ENCODE measurements around the gene PDGFB. TPM values are rescaled to one million over a fixed set of nuclear protein-coding genes. Genes with fewer than 3 reads are reported as not detected.

PDGFB gene
- total RNA-seq, 6 donors from 2014 or later: 15.4 to 41.7 (median 24.1) TPM

DNA sequence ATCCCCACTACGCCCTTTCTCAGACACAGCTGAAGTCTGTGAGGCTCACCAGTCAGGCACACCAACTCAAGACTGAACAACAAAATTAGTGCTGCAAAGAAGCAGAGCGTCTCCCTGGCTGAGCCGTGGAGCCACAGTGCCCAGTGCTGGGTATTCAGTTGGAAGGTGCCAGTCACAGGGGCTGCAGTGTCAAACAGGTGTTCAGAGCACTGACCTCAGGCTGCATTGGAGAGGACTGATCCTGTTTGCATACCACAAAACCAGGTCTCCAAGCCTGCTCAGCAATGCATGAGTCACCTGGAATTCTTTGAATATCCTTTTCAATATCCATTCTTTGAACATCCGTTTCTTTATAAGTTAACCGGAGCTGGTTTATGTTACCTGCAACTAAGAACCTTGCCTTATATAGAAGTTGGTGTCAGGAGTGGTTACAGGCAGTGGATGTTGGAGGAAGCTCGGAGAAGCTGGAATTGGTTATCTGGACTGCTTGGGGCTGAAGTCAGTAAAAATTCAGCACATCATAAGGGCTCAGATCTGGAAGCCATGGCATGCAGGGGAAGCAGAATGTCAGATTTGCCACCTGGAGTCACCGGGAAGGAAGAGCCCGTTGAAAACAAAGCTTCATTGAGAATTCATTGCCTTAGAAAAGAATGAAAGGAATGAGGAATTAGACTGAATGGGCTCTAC lies 30.3 kb downstream of the PDGFB start:
- H3K4me1 ChIP-seq: peaks cover 0 to 9% (median 4%) of the 10 kb centered on the region in 4 donors
- H3K36me3 ChIP-seq: peaks cover 0 to 14% (median 0%) of the 10 kb centered on the region in 4 donors
- WGBS, 2 donors: 49 to 52% methylated on average over 8 of the region's 8 CpGs
- no peak overlapping the region for H3K4me3 ChIP-seq
- no peaks in the 10 kb centered on the region for H3K9me3 ChIP-seq
- TF ChIP-seq, protein P1, sequence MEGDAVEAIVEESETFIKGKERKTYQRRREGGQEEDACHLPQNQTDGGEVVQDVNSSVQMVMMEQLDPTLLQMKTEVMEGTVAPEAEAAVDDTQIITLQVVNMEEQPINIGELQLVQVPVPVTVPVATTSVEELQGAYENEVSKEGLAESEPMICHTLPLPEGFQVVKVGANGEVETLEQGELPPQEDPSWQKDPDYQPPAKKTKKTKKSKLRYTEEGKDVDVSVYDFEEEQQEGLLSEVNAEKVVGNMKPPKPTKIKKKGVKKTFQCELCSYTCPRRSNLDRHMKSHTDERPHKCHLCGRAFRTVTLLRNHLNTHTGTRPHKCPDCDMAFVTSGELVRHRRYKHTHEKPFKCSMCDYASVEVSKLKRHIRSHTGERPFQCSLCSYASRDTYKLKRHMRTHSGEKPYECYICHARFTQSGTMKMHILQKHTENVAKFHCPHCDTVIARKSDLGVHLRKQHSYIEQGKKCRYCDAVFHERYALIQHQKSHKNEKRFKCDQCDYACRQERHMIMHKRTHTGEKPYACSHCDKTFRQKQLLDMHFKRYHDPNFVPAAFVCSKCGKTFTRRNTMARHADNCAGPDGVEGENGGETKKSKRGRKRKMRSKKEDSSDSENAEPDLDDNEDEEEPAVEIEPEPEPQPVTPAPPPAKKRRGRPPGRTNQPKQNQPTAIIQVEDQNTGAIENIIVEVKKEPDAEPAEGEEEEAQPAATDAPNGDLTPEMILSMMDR (IDR thresholded peaks at IDR 0.05): no peak
- TF ChIP-seq POLR2AphosphoS5 (IDR thresholded peaks at IDR 0.05): no peak
- TF ChIP-seq POLR2A (IDR thresholded peaks at IDR 0.05): no peak
- TF ChIP-seq EP300 (IDR thresholded peaks at IDR 0.05): no peak
- ATAC-seq (ENCODE audit: low FRiP score in 2 of 2) (peak in 1 of 2 donors; percentile 82), DNase-seq (peak in 1 of 2 donors; percentile 26)
- H3K27ac ChIP-seq: no peak overlapping the region
- no peaks in the 10 kb centered on the region for H3K27me3 ChIP-seq

DNA sequence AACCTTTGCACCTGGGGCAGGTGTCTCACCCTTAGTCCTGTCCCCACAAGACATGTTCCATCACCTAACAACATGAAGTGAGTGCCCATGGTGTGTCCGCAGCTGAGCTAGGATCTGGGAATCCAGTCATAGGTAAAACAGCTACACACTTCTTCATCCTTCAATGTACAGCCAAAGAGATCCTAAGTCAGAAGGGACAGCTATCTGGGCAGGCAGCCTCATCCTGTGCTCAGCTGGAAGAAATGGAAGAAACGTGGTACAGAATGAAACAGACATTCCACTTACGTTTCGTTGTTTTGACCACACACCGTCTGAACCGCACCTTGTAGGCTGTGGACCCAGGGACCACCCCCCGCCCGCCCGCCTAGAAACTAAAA lies 30.8 kb downstream of the PDGFB start:
- ATAC-seq (ENCODE audit: low FRiP score in 2 of 2): peak in 1 of 2 donors; percentile 24
- WGBS, 2 donors: 76 to 81% methylated on average over 9 of the region's 9 CpGs
- Histone ChIP-seq H3K9me3 (no peaks in the 10 kb centered on the region), H3K4me1 (peaks cover 0 to 9% (median 4%) of the 10 kb centered on the region in 4 donors), H3K27me3 (no peaks in the 10 kb centered on the region), H3K27ac (no peak overlapping the region), H3K4me3 (no peak overlapping the region), H3K36me3 (peaks cover 0 to 14% (median 0%) of the 10 kb centered on the region in 4 donors)
- no peak for DNase-seq
- TF ChIP-seq, protein P1 (IDR thresholded peaks at IDR 0.05): no peak
- TF ChIP-seq POLR2A (IDR thresholded peaks at IDR 0.05) (no peak), POLR2AphosphoS5 (IDR thresholded peaks at IDR 0.05) (no peak), EP300 (IDR thresholded peaks at IDR 0.05) (no peak)

DNA sequence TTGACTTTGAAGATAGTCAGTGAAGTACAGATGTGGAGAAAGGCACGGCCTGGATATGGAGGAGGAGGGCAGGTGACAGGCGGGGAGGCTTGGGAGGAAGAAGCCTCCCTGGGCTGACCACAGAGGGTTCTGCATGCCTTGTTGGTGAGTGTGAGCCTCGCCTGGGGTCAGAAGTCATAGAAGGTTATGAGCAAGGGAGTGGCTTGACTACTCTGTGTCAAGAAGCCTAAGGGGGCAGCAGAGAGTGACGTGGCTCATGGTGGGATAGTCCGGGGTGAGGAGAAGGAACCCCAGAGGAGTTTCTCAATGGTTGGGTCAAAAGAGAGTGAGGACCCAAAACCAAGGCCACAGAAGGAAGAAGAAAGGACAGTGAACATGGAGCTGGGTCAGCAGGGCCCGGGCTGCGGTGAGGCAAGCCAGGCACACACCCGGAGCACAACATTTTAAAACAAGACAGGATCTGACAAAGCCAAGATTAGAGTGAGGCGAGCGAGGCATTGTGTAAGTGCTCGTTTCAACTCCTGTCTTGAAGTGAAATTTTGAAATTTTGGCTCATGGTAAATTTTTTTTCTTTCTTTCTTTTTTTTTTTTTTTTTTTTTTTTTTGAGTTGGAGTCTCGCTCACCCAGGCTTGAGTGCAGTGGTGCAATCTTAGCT lies 31.9 kb downstream of the PDGFB start:
- peak in 1 of 2 donors; percentile 10 for DNase-seq
- WGBS, 2 donors: 52 to 70% methylated on average over 12 of the region's 12 CpGs
- H3K4me1 ChIP-seq: peaks cover 0 to 9% (median 4%) of the 10 kb centered on the region in 4 donors

DNA sequence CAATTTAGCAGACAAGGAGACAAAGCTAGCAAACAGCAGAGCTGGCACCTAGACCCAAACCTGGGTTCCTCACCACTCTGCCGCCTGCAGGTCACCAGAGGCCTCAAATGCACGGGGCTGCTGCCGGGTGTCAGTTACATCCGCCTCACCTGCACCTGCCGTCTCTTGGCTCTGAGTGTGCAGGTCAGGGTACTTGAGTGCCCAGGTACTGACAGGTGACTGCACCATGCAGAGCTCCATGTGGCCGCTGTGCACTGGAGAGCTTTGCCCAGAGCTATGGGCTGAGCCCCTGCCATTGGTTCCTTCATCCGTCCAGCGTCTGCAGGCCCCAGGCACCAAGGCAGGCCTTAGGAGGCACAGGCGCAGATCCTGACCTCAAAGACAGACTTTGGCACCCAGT lies 35.0 kb downstream of the PDGFB start:
- peak in 1 of 2 donors; percentile 23 for DNase-seq
- H3K27me3 ChIP-seq: no peaks in the 10 kb centered on the region
- no peak for TF ChIP-seq POLR2AphosphoS5 (IDR thresholded peaks at IDR 0.05)
- no peak for TF ChIP-seq POLR2A (IDR thresholded peaks at IDR 0.05)
- no peak for TF ChIP-seq EP300 (IDR thresholded peaks at IDR 0.05)
- TF ChIP-seq, protein P1 (IDR thresholded peaks at IDR 0.05): no peak
- no peak for ATAC-seq (ENCODE audit: low FRiP score in 2 of 2)
- H3K36me3 ChIP-seq: peaks cover 0 to 13% (median 0%) of the 10 kb centered on the region in 4 donors
- no peaks in the 10 kb centered on the region for H3K9me3 ChIP-seq
- 83% methylated on average over 3 to 9 of the region's 9 CpGs for WGBS, 2 donors
- H3K4me1 ChIP-seq: peaks cover 3 to 20% (median 11%) of the 10 kb centered on the region in 4 donors
- no peak overlapping the region for H3K4me3 ChIP-seq
- no peak overlapping the region for H3K27ac ChIP-seq

More for the DNA sequence above, 31.9 kb downstream of the PDGFB start:
- ATAC-seq (ENCODE audit: low FRiP score in 2 of 2): no peak
- H3K36me3 ChIP-seq: peaks cover 0 to 14% (median 0%) of the 10 kb centered on the region in 4 donors
- H3K9me3 ChIP-seq: no peaks in the 10 kb centered on the region
- H3K27ac ChIP-seq: peak overlapping the region in 2 of 4 donors; percentile 43 to 48
- H3K27me3 ChIP-seq: no peaks in the 10 kb centered on the region
- TF ChIP-seq POLR2AphosphoS5 (IDR thresholded peaks at IDR 0.05) (no peak), EP300 (IDR thresholded peaks at IDR 0.05) (no peak), POLR2A (IDR thresholded peaks at IDR 0.05) (no peak)
- TF ChIP-seq, protein P1 (IDR thresholded peaks at IDR 0.05): no peak
- no peak overlapping the region for H3K4me3 ChIP-seq

Data from upper lobe of left lung (tissue), 6 donors.